T-helper 1 cell treated with Interleukin-12 subunit alpha and Interleukin-12 subunit beta and Interleukin-4 antibody, amounts not matched to agents 30 μg/mL and 1 μg/mL, for 36 hours (primary cell): ENCODE results near the gene MTTP.

Experiments used
- H3K27ac Mint-ChIP-seq: one replicate; pipeline ENCODE4 v1.8.0; 2021; ENCODE audit warnings: mild to moderate bottlenecking, mixed read lengths
- H3K27me3 Mint-ChIP-seq: one replicate; pipeline ENCODE4 v1.8.0; 2021; ENCODE audit warnings: low read depth, mixed read lengths
- H3K36me3 Mint-ChIP-seq: one replicate; pipeline ENCODE4 v1.8.0; 2021; ENCODE audit warnings: low read depth, mixed read lengths
- H3K4me1 Mint-ChIP-seq: one replicate; pipeline ENCODE4 v1.8.0; 2021; ENCODE audit warnings: low read depth, mixed read lengths
- H3K4me3 Mint-ChIP-seq: one replicate; pipeline ENCODE4 v1.8.0; 2021; ENCODE audit warnings: mild to moderate bottlenecking, moderate library complexity, mixed read lengths
- H3K9me3 Mint-ChIP-seq: one replicate; pipeline ENCODE4 v1.8.0; 2021; ENCODE audit warnings: mixed read lengths

The MTTP gene

GRCh38 chr4:99655308-99656081 is 80.9 kb downstream of the MTTP start:
- no peak overlapping the region for H3K27ac Mint-ChIP-seq
- no peaks in the 10 kb centered on the region for H3K27me3 Mint-ChIP-seq
- H3K4me3 Mint-ChIP-seq = no peak overlapping the region
- no peaks in the 10 kb centered on the region for H3K9me3 Mint-ChIP-seq
- H3K36me3 Mint-ChIP-seq = no peaks in the 10 kb centered on the region
- H3K4me1 Mint-ChIP-seq = no peaks in the 10 kb centered on the region

- no peaks in the 10 kb centered on the region for H3K9me3 Mint-ChIP-seq
- no peaks in the 10 kb centered on the region for H3K4me1 Mint-ChIP-seq
- H3K4me3 Mint-ChIP-seq = no peak within 1 kb of the TSS
- no peak within 1 kb of the TSS for H3K27ac Mint-ChIP-seq
- no peaks in the 10 kb centered on the region for H3K27me3 Mint-ChIP-seq
- H3K36me3 Mint-ChIP-seq = no peaks in the 10 kb centered on the region
Observed at GRCh38 chr4:99657798-99658197, 83.2 kb downstream of the MTTP start, which contains the start of gene C4orf54. TSS of gene C4orf54 (minus strand) at chr4:99657828. CDS start at chr4:99654648, 3,180 bp downstream.

GRCh38 chr4:99658666-99659065 is 84.0 kb downstream of the MTTP start:
- no peaks in the 10 kb centered on the region for H3K36me3 Mint-ChIP-seq
- no peak overlapping the region for H3K4me3 Mint-ChIP-seq
- no peaks in the 10 kb centered on the region for H3K27me3 Mint-ChIP-seq
- H3K27ac Mint-ChIP-seq = no peak overlapping the region
- H3K4me1 Mint-ChIP-seq = no peaks in the 10 kb centered on the region
- H3K9me3 Mint-ChIP-seq = no peaks in the 10 kb centered on the region

- H3K27ac Mint-ChIP-seq = no peak overlapping the region
- no peaks in the 10 kb centered on the region for H3K4me1 Mint-ChIP-seq
- H3K36me3 Mint-ChIP-seq = no peaks in the 10 kb centered on the region
- H3K4me3 Mint-ChIP-seq = no peak overlapping the region
- H3K27me3 Mint-ChIP-seq = no peaks in the 10 kb centered on the region
- no peaks in the 10 kb centered on the region for H3K9me3 Mint-ChIP-seq
Observed at GRCh38 chr4:99661907-99662306, 87.3 kb downstream of the MTTP start.

GRCh38 chr4:99664716-99665115 is 90.1 kb downstream of the MTTP start:
- Mint-ChIP-seq H3K27me3 (no peaks in the 10 kb centered on the region), H3K9me3 (no peaks in the 10 kb centered on the region), H3K4me3 (no peak overlapping the region), H3K27ac (no peak overlapping the region), H3K4me1 (no peaks in the 10 kb centered on the region), H3K36me3 (no peaks in the 10 kb centered on the region)

GRCh38 chr4:99665983-99666382 is 91.4 kb downstream of the MTTP start:
- H3K27me3 Mint-ChIP-seq = no peaks in the 10 kb centered on the region
- no peak overlapping the region for H3K4me3 Mint-ChIP-seq
- H3K9me3 Mint-ChIP-seq = no peaks in the 10 kb centered on the region
- H3K27ac Mint-ChIP-seq = no peak overlapping the region
- H3K4me1 Mint-ChIP-seq = no peaks in the 10 kb centered on the region
- H3K36me3 Mint-ChIP-seq = no peaks in the 10 kb centered on the region

- H3K27me3 Mint-ChIP-seq = no peaks in the 10 kb centered on the region
- H3K36me3 Mint-ChIP-seq = no peaks in the 10 kb centered on the region
- no peaks in the 10 kb centered on the region for H3K4me1 Mint-ChIP-seq
- H3K27ac Mint-ChIP-seq = no peak overlapping the region
- peaks cover 15% of the 10 kb centered on the region for H3K9me3 Mint-ChIP-seq
- H3K4me3 Mint-ChIP-seq = no peak overlapping the region
Observed at GRCh38 chr4:99668472-99668871, 93.8 kb downstream of the MTTP start.

- H3K27me3 Mint-ChIP-seq = no peaks in the 10 kb centered on the region
- no peak overlapping the region for H3K4me3 Mint-ChIP-seq
- no peaks in the 10 kb centered on the region for H3K4me1 Mint-ChIP-seq
- H3K9me3 Mint-ChIP-seq = peaks cover 17% of the 10 kb centered on the region
- no peak overlapping the region for H3K27ac Mint-ChIP-seq
- no peaks in the 10 kb centered on the region for H3K36me3 Mint-ChIP-seq
Observed at GRCh38 chr4:99669084-99669483, 94.5 kb downstream of the MTTP start.

GRCh38 chr4:99670409-99671073 is 95.9 kb downstream of the MTTP start:
- Mint-ChIP-seq H3K27me3 (no peaks in the 10 kb centered on the region), H3K36me3 (no peaks in the 10 kb centered on the region), H3K4me1 (no peaks in the 10 kb centered on the region), H3K27ac (no peak overlapping the region), H3K9me3 (peaks cover 17% of the 10 kb centered on the region), H3K4me3 (no peak overlapping the region)
